GM19438 (cell line): Measurements from ENCODE around the gene OTOF.
"Not testable (repeated sequence)": the region's sequence is repeated elsewhere in the genome, so short reads cannot be mapped to it uniquely, and the experiment has no call there.

Experiments
- ATAC-seq: cut with Tn5 transposase; IDR thresholded peaks from one replicate; pipeline ENCODE4 v1.9.1; 2021; ENCODE audit warnings: low read depth; ENCODE audit not compliant: unreplicated experiment

OTOF gene

GRCh38 chr2:26481706-26482105, 3.8 kb upstream of the OTOF start:
- ATAC-seq, result no peak

- ATAC-seq, result no peak
Measured at GRCh38 chr2:26480566-26481423, 2.9 kb upstream of the OTOF start.

- no peak for ATAC-seq
Measured at GRCh38 chr2:26479789-26480565, 2.1 kb upstream of the OTOF start.

DNA sequence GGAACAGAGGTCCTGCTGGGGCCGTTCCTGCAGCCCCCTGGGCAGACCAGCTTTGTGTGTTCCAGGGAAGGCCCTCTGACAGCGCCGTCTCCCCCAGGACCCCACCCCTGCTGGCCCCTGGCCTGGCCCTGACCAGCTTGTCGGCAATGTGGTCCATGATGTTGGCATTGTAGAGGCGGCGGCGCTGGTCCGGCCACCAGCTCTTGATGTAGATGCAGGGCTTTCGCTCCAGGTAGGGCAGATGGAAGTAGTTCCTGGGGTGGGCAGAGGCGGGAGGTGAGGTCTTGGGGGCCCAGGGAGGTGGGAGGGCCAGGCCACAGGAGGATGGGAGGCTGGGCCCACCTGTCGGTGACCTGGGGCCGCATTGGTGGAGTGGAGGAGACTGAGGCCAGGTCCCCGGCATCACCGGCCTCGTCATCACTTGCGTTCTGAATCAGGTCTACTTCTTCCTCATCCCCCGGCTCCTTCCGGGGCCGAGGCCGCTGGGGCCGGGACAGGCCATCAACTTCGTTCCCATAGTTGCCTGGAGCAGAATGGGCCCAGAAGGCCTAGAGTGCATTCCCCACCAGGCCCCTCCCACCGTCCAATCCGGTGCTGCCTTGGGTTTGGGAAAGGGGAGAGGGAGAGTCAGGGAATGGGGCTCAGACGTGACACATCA, 1.3 kb upstream of the OTOF start:
- no peak for ATAC-seq

DNA sequence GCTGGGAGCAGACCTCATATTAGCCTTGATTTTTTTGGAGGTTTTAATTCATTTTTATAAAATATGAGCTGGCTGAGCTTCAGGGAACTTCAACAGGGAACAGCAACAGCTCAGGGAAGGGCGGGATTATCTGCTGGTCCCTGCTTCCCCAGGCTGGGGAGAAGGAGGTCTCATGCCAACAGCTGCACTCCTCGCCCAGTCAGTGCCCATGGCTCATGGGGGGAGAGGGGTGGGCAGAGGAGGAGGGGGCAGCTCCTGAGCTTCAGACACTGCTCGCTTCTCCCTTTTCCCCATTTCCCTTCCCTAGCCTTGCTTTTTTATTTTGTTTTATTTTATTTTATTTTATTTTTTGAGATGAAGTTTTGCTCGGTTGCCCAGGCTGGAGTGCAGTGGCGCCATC, 442 bp upstream of the OTOF start:
- no peak for ATAC-seq

DNA sequence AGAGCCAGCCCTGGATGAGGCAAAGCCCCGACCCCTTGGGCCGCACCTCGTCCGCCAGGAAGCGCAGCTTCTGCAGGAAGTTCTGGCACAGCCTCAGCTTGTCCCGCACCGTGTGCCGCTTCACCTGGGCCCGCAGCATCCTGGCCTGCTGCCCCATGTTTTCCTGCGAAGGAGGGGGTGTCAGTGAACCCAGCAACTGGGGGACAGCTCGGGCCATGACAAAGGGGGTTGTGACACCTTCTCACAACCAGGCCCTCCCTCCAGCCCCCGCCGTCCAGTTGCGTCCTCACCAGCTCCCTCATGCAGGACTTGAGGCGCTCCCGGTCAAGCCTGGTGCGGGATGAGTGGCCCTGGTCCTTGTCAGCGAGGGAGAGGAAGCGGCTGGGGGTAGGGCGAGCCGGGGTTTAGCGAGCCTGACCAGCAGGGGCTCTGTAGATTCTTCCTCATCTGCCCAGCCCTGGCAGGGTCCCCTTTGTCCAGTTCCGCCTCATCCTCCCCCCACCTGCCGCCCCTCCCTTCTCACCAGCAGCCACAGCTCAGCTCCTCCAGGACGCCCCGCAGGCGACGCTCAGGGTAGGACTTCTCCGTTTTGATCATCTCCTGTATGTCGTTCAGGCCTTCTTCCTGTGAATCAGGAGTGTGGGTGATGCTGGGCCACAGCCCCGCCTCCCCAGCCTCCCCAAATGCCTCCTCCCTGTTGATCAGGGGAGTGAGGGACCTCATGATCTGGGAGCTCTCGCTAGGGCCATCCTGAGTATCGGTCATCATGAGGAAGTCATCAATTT, 606 bp downstream of the OTOF start:
- ATAC-seq, result no peak

- no peak for ATAC-seq
Measured at GRCh38 chr2:26475832-26476501, 2.0 kb downstream of the OTOF start.

DNA sequence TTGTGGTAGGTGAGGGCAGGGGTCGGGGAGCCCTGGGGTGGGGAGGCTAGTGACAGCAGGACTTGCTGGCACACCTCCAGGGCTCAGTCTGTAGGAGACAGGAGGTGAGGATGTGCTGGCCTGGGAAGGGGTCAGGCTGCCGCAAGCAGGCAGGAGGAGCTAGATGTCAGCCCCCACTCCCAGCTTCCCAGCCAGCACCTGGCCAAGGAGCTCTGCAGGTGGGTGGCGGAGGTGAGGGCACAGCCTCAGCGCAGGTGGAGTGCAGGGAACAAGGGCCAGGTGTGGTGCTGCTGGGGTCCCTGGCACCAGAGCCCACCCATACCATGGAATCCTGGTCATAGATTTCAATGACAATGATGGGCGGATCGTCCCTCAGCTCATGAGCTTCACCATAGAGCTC, 2.9 kb downstream of the OTOF start:
- ATAC-seq, result no peak

- ATAC-seq, result no peak
Measured at GRCh38 chr2:26474261-26474785, 3.6 kb downstream of the OTOF start.

- ATAC-seq, result no peak
Measured at GRCh38 chr2:26473796-26474195, 4.1 kb downstream of the OTOF start.

GRCh38 chr2:26472821-26473655, 4.9 kb downstream of the OTOF start:
- no peak for ATAC-seq

DNA sequence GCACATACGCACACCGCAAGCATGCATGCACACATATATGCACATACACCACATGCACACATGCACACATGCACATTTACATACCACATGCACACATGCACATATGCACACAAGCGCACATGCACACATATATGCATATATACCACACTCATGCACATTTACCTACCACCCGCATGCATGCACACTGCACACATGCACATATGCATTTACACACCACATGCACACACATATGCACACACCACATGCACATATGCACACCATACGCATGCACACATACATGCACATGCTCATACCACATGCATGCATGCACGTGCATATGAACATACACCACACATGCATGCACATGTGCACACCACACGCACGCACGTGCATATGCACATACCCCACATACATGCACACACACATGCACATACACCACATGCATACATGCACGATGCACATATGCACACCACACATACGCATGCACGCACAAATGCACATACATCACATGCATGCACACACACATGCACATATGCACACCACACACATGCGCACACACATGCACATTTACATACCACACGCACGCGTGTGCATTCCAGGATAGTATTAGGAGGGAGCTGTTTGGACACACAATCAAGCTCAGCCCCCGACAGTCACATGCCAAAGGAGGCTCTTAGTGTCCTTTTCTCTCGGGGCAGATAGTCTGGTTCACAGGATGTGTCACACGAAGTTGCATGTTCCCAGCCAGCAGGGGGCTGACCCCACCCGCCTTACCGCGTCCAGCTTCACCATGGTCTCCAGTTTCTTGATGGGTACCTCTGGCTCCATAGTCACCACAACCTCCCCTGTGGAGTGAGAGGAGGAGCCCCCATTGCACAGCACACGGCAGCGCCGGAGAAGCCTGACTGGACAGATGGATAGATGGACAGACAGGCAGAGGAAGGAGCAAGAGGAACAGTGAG, 5.9 kb downstream of the OTOF start:
- ATAC-seq, result no peak

- no peak for ATAC-seq
Measured at GRCh38 chr2:26471289-26471688, 6.6 kb downstream of the OTOF start.

GRCh38 chr2:26470601-26471260, 7.2 kb downstream of the OTOF start:
- no peak for ATAC-seq

DNA sequence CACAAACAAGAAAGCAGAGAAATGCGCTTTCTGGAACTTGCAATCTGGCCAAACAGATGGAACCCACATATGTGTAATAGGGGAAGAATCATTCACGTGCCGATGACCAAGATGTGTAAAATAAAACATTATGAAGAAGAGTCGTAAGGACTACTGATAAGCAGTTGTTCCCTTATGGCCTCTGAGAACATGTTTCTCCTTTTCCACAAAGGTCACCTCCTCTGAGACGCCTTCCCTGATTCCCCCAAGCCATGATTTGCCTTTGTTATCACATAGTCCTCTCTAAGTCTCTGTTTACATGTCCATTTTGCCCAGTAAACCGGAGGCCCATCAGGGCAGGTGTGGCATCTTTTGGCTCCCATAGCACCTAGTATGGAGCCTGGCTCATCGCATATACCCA, 8.0 kb downstream of the OTOF start:
- ATAC-seq, result no peak

DNA sequence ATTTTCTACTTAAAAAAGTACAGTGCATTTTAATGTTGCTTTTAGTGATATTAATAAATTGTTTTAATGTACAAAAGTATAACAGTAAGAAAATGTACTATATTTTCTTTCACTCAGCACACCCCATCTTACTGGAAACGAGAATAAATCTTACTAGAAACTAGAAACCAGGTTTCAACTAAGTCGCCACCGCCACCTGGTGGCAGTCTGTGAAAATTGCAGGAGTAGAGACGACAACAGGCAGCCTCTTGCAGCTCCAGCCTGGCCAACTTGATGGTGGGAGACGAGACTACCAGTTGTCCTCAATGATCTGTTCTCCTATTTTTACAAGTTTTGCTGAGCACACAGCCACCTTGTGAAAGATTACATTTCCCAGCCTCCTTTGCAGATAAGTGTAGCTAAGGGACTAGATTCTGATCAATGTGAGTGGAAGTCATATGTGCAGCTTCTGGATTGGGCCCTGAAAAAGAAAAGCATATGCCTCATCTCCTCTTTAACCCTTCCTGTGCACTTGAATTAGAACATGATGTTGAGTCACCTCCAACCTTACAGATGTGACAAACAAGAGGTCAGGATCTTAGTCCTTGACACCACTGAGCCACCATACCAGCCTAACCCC, 8.7 kb downstream of the OTOF start:
- ATAC-seq, result no peak

- ATAC-seq, result not testable (repeated sequence)
Measured at GRCh38 chr2:26468544-26468943, 9.4 kb downstream of the OTOF start.
